Neural progenitor cell (in vitro differentiated cells): ENCODE measurements around the gene SIT1.

Experiments used
- CTCF ChIP-seq: fragments of 200-600 bp; sonication (generic); IDR thresholded peaks from 2 replicates; pipeline ENCODE4 v1.5.1; 2017; ENCODE audit warnings: antibody characterized with exemption, mild to moderate bottlenecking
- EZH2 ChIP-seq: fragments of 200-600 bp; sonication (generic); IDR thresholded peaks from 2 replicates; pipeline ENCODE4 v1.6.1; 2017; ENCODE audit warnings: antibody characterized with exemption, mild to moderate bottlenecking, moderate library complexity
- EZH2phosphoT487 ChIP-seq: fragments of 200-600 bp; sonication (generic); IDR thresholded peaks from 2 replicates; pipeline ENCODE4 v1.6.1; 2017; ENCODE audit warnings: antibody characterized with exemption

DNA sequence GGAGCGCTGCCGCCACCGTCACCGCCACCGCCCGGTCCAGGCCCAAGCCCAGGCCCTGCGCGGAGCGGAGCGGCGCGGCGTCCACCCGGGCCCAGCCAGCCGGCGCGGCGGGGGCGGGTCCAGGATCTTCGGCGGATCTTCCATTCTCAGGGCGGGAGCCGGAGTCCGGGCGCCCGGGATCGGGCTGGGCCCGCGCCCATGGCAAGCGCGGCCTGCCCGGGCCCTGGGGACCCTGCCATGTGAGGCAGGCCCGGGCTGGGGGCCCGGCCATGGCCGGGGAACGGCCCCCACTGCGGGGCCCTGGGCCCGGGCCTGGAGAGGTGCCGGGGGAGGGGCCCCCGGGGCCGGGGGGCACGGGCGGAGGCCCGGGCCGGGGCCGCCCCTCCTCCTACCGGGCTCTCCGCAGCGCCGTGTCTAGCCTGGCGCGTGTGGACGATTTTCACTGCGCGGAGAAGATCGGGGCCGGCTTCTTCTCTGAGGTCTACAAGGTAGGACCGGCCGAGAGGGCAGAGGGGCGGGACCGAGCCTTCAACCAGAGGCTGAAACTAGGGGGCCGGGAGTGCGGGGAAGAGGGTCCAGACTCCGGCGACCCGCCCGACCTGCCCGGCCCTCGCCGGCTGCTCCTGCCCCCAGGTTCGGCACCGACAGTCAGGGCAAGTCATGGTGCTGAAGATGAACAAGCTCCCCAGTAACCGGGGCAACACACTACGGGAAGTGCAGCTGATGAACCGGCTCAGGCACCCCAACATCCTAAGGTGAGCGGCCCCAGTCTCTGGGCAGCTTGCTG is 45.2 kb downstream of the SIT1 start:
- TF ChIP-seq CTCF (no peak), EZH2phosphoT487 (no peak), EZH2 (no peak)
